ENCODE data around the gene GSDMA. TPM values are rescaled to one million over a fixed set of nuclear protein-coding genes. Genes with fewer than 3 reads are reported as not detected.

GSDMA gene
- total RNA-seq, 1 experiment from 2014 or later: not detected

DNA sequence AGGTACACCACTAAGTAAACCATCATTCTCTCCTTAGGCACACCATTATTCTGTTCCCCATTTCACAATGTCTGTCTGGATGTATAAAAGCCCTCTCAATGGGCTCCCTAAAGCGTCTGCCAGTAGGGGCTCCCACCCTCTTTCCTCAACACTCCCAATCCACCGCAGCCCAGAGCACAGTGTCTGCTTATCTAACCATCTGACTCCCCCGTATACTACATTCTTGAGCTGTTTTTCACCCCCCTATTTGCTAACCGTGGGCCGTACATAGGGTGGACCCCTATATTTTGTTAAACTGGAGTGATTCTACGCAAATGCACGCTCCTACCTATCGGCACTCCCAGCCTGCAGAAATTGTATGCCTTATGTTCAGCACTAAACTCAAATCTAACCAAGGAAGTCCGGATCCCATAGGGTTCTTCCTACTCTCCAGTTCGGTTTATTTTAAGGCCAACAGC is 17.1 kb downstream of the GSDMA start:
- peak overlapping the region; percentile 45 for H3K18ac ChIP-seq (ENCODE audit: insufficient read length, low read depth, low read length)
- no peak overlapping the region for H2BK12ac ChIP-seq (ENCODE audit: insufficient read length, low read depth, low read length)
- H3K27me3 ChIP-seq (ENCODE audit: insufficient read depth, low read length): no peaks in the 10 kb centered on the region
- no peak overlapping the region for H2BK20ac ChIP-seq (ENCODE audit: low read depth, low read length, poor library complexity, severe bottlenecking)
- no peak overlapping the region for H3K56ac ChIP-seq (ENCODE audit: insufficient read length, low read depth, low read length)
- H3K36me3 Mint-ChIP-seq (ENCODE audit: insufficient read depth in 1 of 3, low read depth in 3 of 3): peaks cover 12 to 20% (median 17%) of the 10 kb centered on the region in 3 experiments; a peak in 6 of 7 replicates
- peak overlapping the region; percentile 36 for H3K27ac ChIP-seq (ENCODE audit: insufficient read length, low read depth, low read length)
- peaks cover 2% of the 10 kb centered on the region for H3K79me1 ChIP-seq (ENCODE audit: insufficient read depth, low read depth, low read length, poor library complexity, severe bottlenecking)
- peaks cover 8% of the 10 kb centered on the region for H3K4me1 ChIP-seq (ENCODE audit: insufficient read depth, low read length)
- H3K14ac ChIP-seq (ENCODE audit: insufficient read depth, low read length): peak overlapping the region; percentile 10; the same call in 1 of the 2 replicates
- no peak overlapping the region for H2AK5ac ChIP-seq (ENCODE audit: insufficient read length, low read length)
- no peak overlapping the region for H4K5ac ChIP-seq (ENCODE audit: insufficient read length, low read depth, low read length)
- H2BK120ac ChIP-seq (ENCODE audit: low read depth, low read length, poor library complexity, severe bottlenecking): no peak overlapping the region
- H2AFZ ChIP-seq (ENCODE audit: low read length): no peak overlapping the region
- H3K4me2 ChIP-seq (ENCODE audit: insufficient read depth, insufficient read length, low read length): peak overlapping the region; percentile 78
- H3K9me3 Mint-ChIP-seq: no peaks in the 10 kb centered on the region
- H2BK5ac ChIP-seq (ENCODE audit: insufficient read length, low read length): no peak overlapping the region
- peaks cover 12% of the 10 kb centered on the region for H3K23me2 ChIP-seq (ENCODE audit: insufficient read length, low read depth, low read length, poor library complexity, severe bottlenecking)
- no peaks in the 10 kb centered on the region for H4K20me1 ChIP-seq (ENCODE audit: control insufficient read depth, insufficient read depth, insufficient read length)
- TF ChIP-seq, protein P1, sequence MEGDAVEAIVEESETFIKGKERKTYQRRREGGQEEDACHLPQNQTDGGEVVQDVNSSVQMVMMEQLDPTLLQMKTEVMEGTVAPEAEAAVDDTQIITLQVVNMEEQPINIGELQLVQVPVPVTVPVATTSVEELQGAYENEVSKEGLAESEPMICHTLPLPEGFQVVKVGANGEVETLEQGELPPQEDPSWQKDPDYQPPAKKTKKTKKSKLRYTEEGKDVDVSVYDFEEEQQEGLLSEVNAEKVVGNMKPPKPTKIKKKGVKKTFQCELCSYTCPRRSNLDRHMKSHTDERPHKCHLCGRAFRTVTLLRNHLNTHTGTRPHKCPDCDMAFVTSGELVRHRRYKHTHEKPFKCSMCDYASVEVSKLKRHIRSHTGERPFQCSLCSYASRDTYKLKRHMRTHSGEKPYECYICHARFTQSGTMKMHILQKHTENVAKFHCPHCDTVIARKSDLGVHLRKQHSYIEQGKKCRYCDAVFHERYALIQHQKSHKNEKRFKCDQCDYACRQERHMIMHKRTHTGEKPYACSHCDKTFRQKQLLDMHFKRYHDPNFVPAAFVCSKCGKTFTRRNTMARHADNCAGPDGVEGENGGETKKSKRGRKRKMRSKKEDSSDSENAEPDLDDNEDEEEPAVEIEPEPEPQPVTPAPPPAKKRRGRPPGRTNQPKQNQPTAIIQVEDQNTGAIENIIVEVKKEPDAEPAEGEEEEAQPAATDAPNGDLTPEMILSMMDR (conservative IDR thresholded peaks at IDR 0.05): no peak; the same call in 2 of the 3 replicates
- H3T11ph ChIP-seq (ENCODE audit: low read length): no peak overlapping the region
- no peaks in the 10 kb centered on the region for H3K9me3 ChIP-seq (ENCODE audit: control insufficient read depth, low read depth, low read length)
- no CpG with 5 or more reads among the region's 10 CpGs for WGBS (ENCODE audit: extremely low coverage, insufficient read length, low lambda C conversion rate)
- peaks cover 23 to 28% of the 10 kb centered on the region in 2 experiments for H3K4me1 Mint-ChIP-seq
- no peak overlapping the region for H4K8ac ChIP-seq (replicated peaks; ENCODE audit: insufficient read length, low read depth, low read length)
- no peak overlapping the region for H3K23ac ChIP-seq (ENCODE audit: insufficient read length, low read depth, low read length)
- peak overlapping the region; percentile 60 for H3K9ac ChIP-seq (ENCODE audit: extremely low read depth, insufficient read length, low read length)
- H3K4ac ChIP-seq (ENCODE audit: low read depth, low read length): no peak overlapping the region
- peaks cover 2% of the 10 kb centered on the region; the same call in 1 of the 2 replicates for H3K27me3 Mint-ChIP-seq (ENCODE audit: low read depth)
- peak; percentile 68 for DNase-seq
- H2BK15ac ChIP-seq (ENCODE audit: low read depth, low read length): no peak overlapping the region
- H3K4me3 Mint-ChIP-seq: peak overlapping the region; percentile 96 to 98
- H3K79me2 ChIP-seq (ENCODE audit: insufficient read depth, low read length): peaks cover 12% of the 10 kb centered on the region
- no peak overlapping the region for H4K91ac ChIP-seq (ENCODE audit: insufficient read length, low read depth, low read length)
- peak overlapping the region; percentile 86 to 99 (median 96) for H3K27ac Mint-ChIP-seq

Data from H9 (cell line).